GM19395 (cell line): ENCODE measurements around the gene ATP5PD.

Source experiments
- ATAC-seq: cut with Tn5 transposase; IDR thresholded peaks from one replicate; pipeline ENCODE4 v1.9.1; 2021; ENCODE audit warnings: mild to moderate bottlenecking, moderate library complexity; ENCODE audit not compliant: unreplicated experiment

ATP5PD gene

GRCh38 chr17:75001915-75002843, 44.6 kb downstream of the ATP5PD start:
- no peak for ATAC-seq

- no peak for ATAC-seq
Observed at GRCh38 chr17:74999523-74999922, 47.2 kb downstream of the ATP5PD start.

- no peak for ATAC-seq
Observed at GRCh38 chr17:74998783-74999182, 48.0 kb downstream of the ATP5PD start.

- ATAC-seq, result no peak
Observed at GRCh38 chr17:74995847-74996246, 50.9 kb downstream of the ATP5PD start.

GRCh38 chr17:74994440-74994839, 52.3 kb downstream of the ATP5PD start:
- ATAC-seq, result no peak

- no peak for ATAC-seq
Observed at GRCh38 chr17:74992223-74992622, 54.5 kb downstream of the ATP5PD start.

DNA sequence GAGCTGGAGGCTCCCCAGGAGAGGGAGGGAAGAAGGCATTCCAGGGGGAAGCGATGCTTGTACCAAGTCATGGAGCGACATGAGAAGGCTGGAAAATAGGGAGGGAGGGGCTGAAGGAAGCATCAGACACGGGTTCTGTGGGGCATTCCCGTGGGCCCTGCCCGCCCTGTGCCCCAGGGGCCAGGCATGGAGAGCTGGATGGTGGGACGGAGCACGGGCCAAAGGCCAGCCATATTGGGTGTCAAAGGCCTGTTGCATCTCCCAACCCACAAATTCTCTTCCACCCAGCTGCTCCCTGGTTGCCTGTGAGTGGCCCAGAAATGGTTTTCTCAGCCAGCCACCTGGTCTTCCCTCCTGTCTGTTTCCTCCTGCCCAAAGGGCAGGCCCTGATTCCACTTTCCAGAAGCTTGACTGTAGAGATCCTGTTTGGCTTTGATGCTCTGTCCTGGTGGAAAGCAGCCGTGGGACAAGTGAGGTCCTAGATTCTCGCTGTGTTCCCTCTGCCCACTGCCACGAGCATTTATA, 56.1 kb downstream of the ATP5PD start:
- no peak for ATAC-seq
